Measurements from ENCODE around the gene TBCD. TPM values are rescaled to one million over a fixed set of nuclear protein-coding genes. Genes with fewer than 3 reads are reported as not detected.

Gene TBCD
- total RNA-seq, 1 experiment from 2014 or later = 129 TPM

GRCh38 chr17:82869536-82869935 is 117.7 kb downstream of the TBCD start:
- no peak overlapping the region for H3K27ac ChIP-seq (ENCODE audit: insufficient read length, low read depth, low read length)
- H3K4me1 ChIP-seq (ENCODE audit: insufficient read depth, low read length) = no peaks in the 10 kb centered on the region
- H3K27me3 ChIP-seq (ENCODE audit: insufficient read depth, low read length) = no peaks in the 10 kb centered on the region
- no peak overlapping the region for H2BK5ac ChIP-seq (ENCODE audit: insufficient read length, low read length)
- Mint-ChIP-seq H3K4me1 (peaks cover 0 to 9% of the 10 kb centered on the region in 2 experiments; a peak in 3 of 4 replicates), H3K27me3 (ENCODE audit: low read depth) (no peaks in the 10 kb centered on the region; the same call in 1 of the 2 replicates), H3K36me3 (ENCODE audit: insufficient read depth in 1 of 3, low read depth in 3 of 3) (peaks cover 9 to 29% (median 27%) of the 10 kb centered on the region in 3 experiments; a peak in 5 of 7 replicates), H3K9me3 (no peaks in the 10 kb centered on the region), H3K27ac (peak overlapping the region in 2 of 3 experiments; percentile 51 to 82; a peak in 3 of 7 replicates), H3K4me3 (no peak overlapping the region)
- peaks cover 3% of the 10 kb centered on the region for H3K79me1 ChIP-seq (ENCODE audit: insufficient read depth, low read depth, low read length, poor library complexity, severe bottlenecking)
- no peak overlapping the region; the same call in 1 of the 2 replicates for H3K14ac ChIP-seq (ENCODE audit: insufficient read depth, low read length)
- H2BK15ac ChIP-seq (ENCODE audit: low read depth, low read length) = no peak overlapping the region
- H3K4ac ChIP-seq (ENCODE audit: low read depth, low read length) = no peak overlapping the region
- no peaks in the 10 kb centered on the region for H3K9me3 ChIP-seq (ENCODE audit: control insufficient read depth, low read depth, low read length)
- no peak overlapping the region for H2BK12ac ChIP-seq (ENCODE audit: insufficient read length, low read depth, low read length)
- peaks cover 3% of the 10 kb centered on the region for H3K23me2 ChIP-seq (ENCODE audit: insufficient read length, low read depth, low read length, poor library complexity, severe bottlenecking)
- no peak overlapping the region for H4K5ac ChIP-seq (ENCODE audit: insufficient read length, low read depth, low read length)
- no peak overlapping the region for H2BK120ac ChIP-seq (ENCODE audit: low read depth, low read length, poor library complexity, severe bottlenecking)
- no peak overlapping the region for H4K8ac ChIP-seq (replicated peaks; ENCODE audit: insufficient read length, low read depth, low read length)
- no peak overlapping the region for H2AK5ac ChIP-seq (ENCODE audit: insufficient read length, low read length)
- H3K9ac ChIP-seq (ENCODE audit: extremely low read depth, insufficient read length, low read length) = no peak overlapping the region
- no peak overlapping the region for H3K4me2 ChIP-seq (ENCODE audit: insufficient read depth, insufficient read length, low read length)
- no peak for DNase-seq
- H3T11ph ChIP-seq (ENCODE audit: low read length) = no peak overlapping the region
- no peak overlapping the region for H3K56ac ChIP-seq (ENCODE audit: insufficient read length, low read depth, low read length)
- H2BK20ac ChIP-seq (ENCODE audit: low read depth, low read length, poor library complexity, severe bottlenecking) = no peak overlapping the region
- no peaks in the 10 kb centered on the region for H4K20me1 ChIP-seq (ENCODE audit: control insufficient read depth, insufficient read depth, insufficient read length)
- no peak overlapping the region for H3K18ac ChIP-seq (ENCODE audit: insufficient read length, low read depth, low read length)
- no peaks in the 10 kb centered on the region; the same call in 1 of the 2 replicates for H3K79me2 ChIP-seq (ENCODE audit: insufficient read depth, low read length)
- WGBS (ENCODE audit: extremely low coverage, insufficient read length, low lambda C conversion rate) = no CpG with 5 or more reads among the region's 11 CpGs
- H2AFZ ChIP-seq (ENCODE audit: low read length) = no peak overlapping the region
- H3K23ac ChIP-seq (ENCODE audit: insufficient read length, low read depth, low read length) = no peak overlapping the region
- no peak for TF ChIP-seq CTCF (conservative IDR thresholded peaks at IDR 0.05)
- H4K91ac ChIP-seq (ENCODE audit: insufficient read length, low read depth, low read length) = no peak overlapping the region
